ENCODE results near the gene AQP12A. TPM values are rescaled to one million over a fixed set of nuclear protein-coding genes. Genes with fewer than 3 reads are reported as not detected.
"Not testable (repeated sequence)": the region's sequence is repeated elsewhere in the genome, so short reads cannot be mapped to it uniquely, and the experiment has no call there.

AQP12A gene
- polyA plus RNA-seq (not detected in 3 replicates), polyA minus RNA-seq (not detected in 3 replicates)
- polyA plus RNA-seq (2011; ENCODE audit: low read depth): not detected
- polyA plus RNA-seq (2011; cell fraction: cytosol; rRNA removed): not detected in 2 replicates
- polyA plus RNA-seq (2011; cell fraction: nucleus; rRNA removed): not detected in 2 replicates
- polyA plus RNA-seq (2012; ENCODE audit: low replicate concordance): not detected in 2 replicates
- polyA minus RNA-seq (2011; cell fraction: cytosol; rRNA and poly(A)+ RNA removed): not detected
- not detected in 2 replicates for polyA minus RNA-seq (2011; cell fraction: nucleus; rRNA and poly(A)+ RNA removed)

- H2AFZ ChIP-seq (ENCODE audit: control insufficient read depth, low read length); H3K4me2 ChIP-seq (ENCODE audit: control insufficient read depth, extremely low read depth, insufficient read depth, low read depth, low read length); H3K36me3 ChIP-seq (ENCODE audit: control insufficient read depth in 2 of 2, extremely low read depth in 1 of 2, insufficient read depth in 2 of 2, low read length in 2 of 2); H3K27ac ChIP-seq (ENCODE audit: control insufficient read depth, insufficient read depth, low read length); H3K9ac ChIP-seq (ENCODE audit: control insufficient read depth, extremely low read depth, insufficient read depth, low read length); FAIRE-seq; dilution Hi-C loops (cut with MboI; ENCODE audit: extremely low pct_ligation_motif_present, low sequenced_read_pairs); H3K4me3 ChIP-seq (ENCODE audit: control insufficient read depth in 2 of 3, extremely low read depth in 1 of 3, insufficient read depth in 2 of 3, low read depth in 1 of 3, low read length in 3 of 3); H3K79me2 ChIP-seq (ENCODE audit: control insufficient read depth, insufficient read depth, low read length); H3K9me3 ChIP-seq (ENCODE audit: control insufficient read depth, low read depth, low read length); H4K20me1 ChIP-seq (ENCODE audit: control insufficient read depth, extremely low read depth, insufficient read depth, low read length); H3K4me1 ChIP-seq (ENCODE audit: control insufficient read depth, extremely low read depth, insufficient read depth, low read length); H3K9me1 ChIP-seq (ENCODE audit: control insufficient read depth, extremely low read depth, insufficient read depth, low read length); DNase-seq (ENCODE audit: low read depth, low spot score); H3K27me3 ChIP-seq (ENCODE audit: control insufficient read depth, extremely low read depth, insufficient read depth, low read length): not testable (repeated sequence)
These were observed at the start of gene AQP12A for GRCh38 chr2:240691631-240692420. Gene AQP12A, plus strand, starts transcription at chr2:240691866. Its CDS starts 48 bp downstream, at chr2:240691914.

- Histone ChIP-seq H3K36me3 (ENCODE audit: control insufficient read depth in 2 of 2, extremely low read depth in 1 of 2, insufficient read depth in 2 of 2, low read length in 2 of 2) (no peaks in the 10 kb centered on the region), H3K27me3 (ENCODE audit: control insufficient read depth, extremely low read depth, insufficient read depth, low read length) (peaks cover 15% of the 10 kb centered on the region), H3K9me3 (ENCODE audit: control insufficient read depth, low read depth, low read length) (no peaks in the 10 kb centered on the region), H3K4me1 (ENCODE audit: control insufficient read depth, extremely low read depth, insufficient read depth, low read length) (no peaks in the 10 kb centered on the region), H2AFZ (ENCODE audit: control insufficient read depth, low read length) (no peak overlapping the region), H3K9me1 (ENCODE audit: control insufficient read depth, extremely low read depth, insufficient read depth, low read length) (no peaks in the 10 kb centered on the region), H3K4me3 (ENCODE audit: control insufficient read depth in 2 of 3, extremely low read depth in 1 of 3, insufficient read depth in 2 of 3, low read depth in 1 of 3, low read length in 3 of 3) (no peak overlapping the region), H3K79me2 (ENCODE audit: control insufficient read depth, insufficient read depth, low read length) (no peaks in the 10 kb centered on the region), H3K27ac (ENCODE audit: control insufficient read depth, insufficient read depth, low read length) (no peak overlapping the region), H3K9ac (ENCODE audit: control insufficient read depth, extremely low read depth, insufficient read depth, low read length) (no peak overlapping the region), H4K20me1 (ENCODE audit: control insufficient read depth, extremely low read depth, insufficient read depth, low read length) (no peaks in the 10 kb centered on the region), H3K4me2 (ENCODE audit: control insufficient read depth, extremely low read depth, insufficient read depth, low read depth, low read length) (no peak overlapping the region)
- FAIRE-seq (no peak), DNase-seq (ENCODE audit: low read depth, low spot score) (no peak)
- TF ChIP-seq CTCF (optimal IDR thresholded peaks at IDR 0.05 in 1 of 3, IDR thresholded peaks at IDR 0.05 in 1 of 3, conservative IDR thresholded peaks at IDR 0.05 in 1 of 3; ENCODE audit: extremely low read depth in 1 of 3, insufficient read depth in 2 of 3, low read length in 3 of 3): no peak
- TF ChIP-seq EZH2 (IDR thresholded peaks at IDR 0.05; ENCODE audit: low read length): no peak
- dilution Hi-C loops (cut with MboI; ENCODE audit: extremely low pct_ligation_motif_present, low sequenced_read_pairs): no loop called here
These were observed 49.4 kb upstream of the AQP12A start for GRCh38 chr2:240642061-240642805.
